Neural cell (in vitro differentiated cells): ENCODE data around the gene SOCS3. TPM values are rescaled to one million over a fixed set of nuclear protein-coding genes. Genes with fewer than 3 reads are reported as not detected.
"Not testable (repeated sequence)": the region's sequence is repeated elsewhere in the genome, so short reads cannot be mapped to it uniquely, and the experiment has no call there.

Experiments
- H2AFZ ChIP-seq: fragments of 200-600, 300-800 bp; sonication (generic), shearing (Covaris generic); 2 replicates; pipeline ENCODE4 v1.6.0; 2014; ENCODE audit warnings: low read depth, mild to moderate bottlenecking, antibody characterized with exemption, low read length, moderate library complexity
- H3F3A ChIP-seq: fragments of 200-600 bp; shearing (Covaris generic); 2 replicates; pipeline ENCODE4 v1.6.1; 2016; ENCODE audit warnings: mild to moderate bottlenecking, moderate library complexity, mixed read lengths, antibody characterized with exemption, low read length; ENCODE audit not compliant: insufficient read depth, poor library complexity, severe bottlenecking
- H3K27ac ChIP-seq: fragments of 200-600, 300-800 bp; sonication (generic), shearing (Covaris generic); 2 replicates; pipeline ENCODE4 v1.5.1; 2014; ENCODE audit warnings: mild to moderate bottlenecking, low read length, moderate library complexity
- H3K27me3 ChIP-seq: fragments of 300-800, 200-600 bp; sonication (generic), shearing (Covaris generic); 2 replicates; pipeline ENCODE4 v1.6.0; 2014; ENCODE audit warnings: mild to moderate bottlenecking, low read depth, low read length, moderate library complexity; ENCODE audit not compliant: insufficient read depth
- H3K36me3 ChIP-seq: fragments of 300-800, 200-600 bp; sonication (generic), shearing (Covaris generic); 2 replicates; pipeline ENCODE4 v1.5.1; 2014; ENCODE audit warnings: mild to moderate bottlenecking, antibody characterized with exemption, low read length, moderate library complexity; ENCODE audit not compliant: insufficient read depth
- H3K4me2 ChIP-seq: fragments of 300-800, 200-600 bp; sonication (generic), shearing (Covaris generic); 2 replicates; pipeline ENCODE4 v1.6.0; 2014; ENCODE audit warnings: mild to moderate bottlenecking, low read length
- H3K4me3 ChIP-seq: fragments of 300-800, 200-600 bp; sonication (generic), shearing (Covaris generic); 2 replicates; pipeline ENCODE4 v1.5.1; 2014; ENCODE audit warnings: mild to moderate bottlenecking, low read length, moderate library complexity
- H3K79me2 ChIP-seq: fragments of 200-600 bp; shearing (Covaris generic); replicated peaks from 2 replicates; pipeline ENCODE4 v1.6.0; 2014; ENCODE audit warnings: mild to moderate bottlenecking, low read length, moderate library complexity; ENCODE audit not compliant: insufficient read depth
- H3K9ac ChIP-seq: fragments of 300-800, 200-600 bp; sonication (generic), shearing (Covaris generic); 2 replicates; pipeline ENCODE4 v1.6.1; 2016; ENCODE audit warnings: mild to moderate bottlenecking, low read length, mixed read lengths
- H3K9me2 ChIP-seq: fragments of 200-600 bp; shearing (Covaris generic); 2 replicates; pipeline ENCODE4 v1.6.1; 2016; ENCODE audit warnings: mild to moderate bottlenecking, low read length, mixed read lengths; ENCODE audit not compliant: insufficient read depth
- H3K9me3 ChIP-seq: fragments of 200-600, 300-800 bp; sonication (generic), shearing (Covaris generic); 2 replicates; pipeline ENCODE4 v1.6.1; 2016; ENCODE audit warnings: mild to moderate bottlenecking, mixed run types, low read length, moderate library complexity, mixed read lengths
- H4K20me1 ChIP-seq: fragments of 200-600 bp; shearing (Covaris generic); 2 replicates; pipeline ENCODE4 v1.6.1; 2016; ENCODE audit warnings: mild to moderate bottlenecking, mixed run types; ENCODE audit not compliant: insufficient read depth
- EP300 ChIP-seq: fragments of 450-650 bp; conservative IDR thresholded peaks from 2 replicates; pipeline ENCODE4 v1.6.1; 2014; ENCODE audit warnings: antibody characterized with exemption, mild to moderate bottlenecking, moderate library complexity; ENCODE audit not compliant: poor library complexity, severe bottlenecking
- EZH2 ChIP-seq: fragments of 200-600, 300-800 bp; shearing (Covaris generic), sonication (generic); IDR thresholded peaks from 2 replicates; pipeline ENCODE4 v1.6.1; 2014; ENCODE audit warnings: antibody characterized with exemption, low read length, borderline replicate concordance, mild to moderate bottlenecking; ENCODE audit not compliant: insufficient read depth, poor library complexity, severe bottlenecking
- MXI1 ChIP-seq: fragments of 450-650 bp; conservative IDR thresholded peaks from 2 replicates; pipeline ENCODE4 v1.6.1; 2014; ENCODE audit warnings: antibody characterized with exemption, mild to moderate bottlenecking; ENCODE audit not compliant: poor library complexity, severe bottlenecking
- POLR2AphosphoS5 ChIP-seq: IDR thresholded peaks from 2 replicates; pipeline ENCODE4 v1.6.1; 2012
- RAD21 ChIP-seq: fragments of 450-650 bp; conservative IDR thresholded peaks from 2 replicates; pipeline ENCODE4 v1.6.1; 2014; ENCODE audit warnings: antibody characterized with exemption, mild to moderate bottlenecking, moderate library complexity
- REST ChIP-seq: IDR thresholded peaks from 2 replicates; pipeline ENCODE4 v1.6.1; 2012; ENCODE audit warnings: borderline replicate concordance
- SMC3 ChIP-seq: fragments of 450-650 bp; conservative IDR thresholded peaks from 2 replicates; pipeline ENCODE4 v1.6.1; 2014; ENCODE audit warnings: antibody characterized with exemption, mild to moderate bottlenecking, moderate library complexity; ENCODE audit not compliant: poor library complexity
- TAF1 ChIP-seq: IDR thresholded peaks from 2 replicates; pipeline ENCODE4 v1.6.1; 2012; ENCODE audit warnings: low read depth
- polyA plus RNA-seq: library from polyadenylated mRNA; depleted of rRNA; stranded (reverse); fragments of >200 nt; gene quantifications from 2 replicates; pipeline ENCODE4 v1.2.3, GENCODE V29; 2014
- TF ChIP-seq, protein P1 (sequence below): fragments of 450-650 bp; IDR thresholded peaks from 2 replicates; pipeline ENCODE4 v1.5.1; 2014; ENCODE audit warnings: antibody characterized with exemption, mild to moderate bottlenecking, moderate library complexity; ENCODE audit not compliant: poor library complexity, severe bottlenecking

Gene SOCS3
- polyA plus RNA-seq, 1 donor from 2014 or later, result 5.4 TPM

GRCh38 chr17:78332991-78333390 is 26.9 kb downstream of the SOCS3 start:
- H3K27me3 ChIP-seq, result no peaks in the 10 kb centered on the region
- no peak overlapping the region for H3K4me2 ChIP-seq
- no peak overlapping the region for H3K9ac ChIP-seq
- H3K36me3 ChIP-seq, result no peaks in the 10 kb centered on the region
- H3K9me2 ChIP-seq, result no peaks in the 10 kb centered on the region
- H3K9me3 ChIP-seq, result no peaks in the 10 kb centered on the region
- no peak overlapping the region for H2AFZ ChIP-seq
- TF ChIP-seq EP300 (no peak), REST (no peak), TAF1 (no peak), SMC3 (no peak), MXI1 (no peak), RAD21 (no peak), EZH2 (no peak), POLR2AphosphoS5 (no peak)
- TF ChIP-seq, protein P1, sequence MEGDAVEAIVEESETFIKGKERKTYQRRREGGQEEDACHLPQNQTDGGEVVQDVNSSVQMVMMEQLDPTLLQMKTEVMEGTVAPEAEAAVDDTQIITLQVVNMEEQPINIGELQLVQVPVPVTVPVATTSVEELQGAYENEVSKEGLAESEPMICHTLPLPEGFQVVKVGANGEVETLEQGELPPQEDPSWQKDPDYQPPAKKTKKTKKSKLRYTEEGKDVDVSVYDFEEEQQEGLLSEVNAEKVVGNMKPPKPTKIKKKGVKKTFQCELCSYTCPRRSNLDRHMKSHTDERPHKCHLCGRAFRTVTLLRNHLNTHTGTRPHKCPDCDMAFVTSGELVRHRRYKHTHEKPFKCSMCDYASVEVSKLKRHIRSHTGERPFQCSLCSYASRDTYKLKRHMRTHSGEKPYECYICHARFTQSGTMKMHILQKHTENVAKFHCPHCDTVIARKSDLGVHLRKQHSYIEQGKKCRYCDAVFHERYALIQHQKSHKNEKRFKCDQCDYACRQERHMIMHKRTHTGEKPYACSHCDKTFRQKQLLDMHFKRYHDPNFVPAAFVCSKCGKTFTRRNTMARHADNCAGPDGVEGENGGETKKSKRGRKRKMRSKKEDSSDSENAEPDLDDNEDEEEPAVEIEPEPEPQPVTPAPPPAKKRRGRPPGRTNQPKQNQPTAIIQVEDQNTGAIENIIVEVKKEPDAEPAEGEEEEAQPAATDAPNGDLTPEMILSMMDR, result no peak
- no peak overlapping the region for H3K4me3 ChIP-seq
- no peaks in the 10 kb centered on the region for H3F3A ChIP-seq
- no peak overlapping the region for H3K27ac ChIP-seq
- no peaks in the 10 kb centered on the region for H3K79me2 ChIP-seq
- H4K20me1 ChIP-seq, result no peaks in the 10 kb centered on the region

DNA sequence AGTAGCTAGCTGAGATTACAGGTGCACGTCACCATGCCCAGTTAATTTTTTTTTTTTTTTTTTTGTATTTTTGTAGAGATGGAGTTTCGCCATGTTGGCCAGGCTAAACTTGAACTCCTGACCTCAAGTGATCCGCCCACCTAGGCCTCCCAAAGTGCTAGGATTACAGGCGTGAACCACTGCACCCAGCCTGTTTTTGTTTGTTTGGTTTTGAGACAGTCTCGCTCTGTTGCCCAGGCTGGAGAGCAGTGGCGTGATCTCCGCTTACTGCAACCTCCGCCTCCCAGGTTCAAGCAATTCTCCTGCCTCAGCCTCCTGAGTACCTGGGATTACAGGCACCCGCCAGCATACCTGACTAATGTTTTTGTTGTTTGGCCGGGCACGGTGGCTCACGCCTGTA is 28.5 kb downstream of the SOCS3 start:
- H3K4me2 ChIP-seq, H4K20me1 ChIP-seq, H3K36me3 ChIP-seq, H3F3A ChIP-seq, H3K4me3 ChIP-seq, H3K27ac ChIP-seq, H3K9me2 ChIP-seq, H2AFZ ChIP-seq, H3K9me3 ChIP-seq, H3K9ac ChIP-seq, H3K27me3 ChIP-seq, H3K79me2 ChIP-seq: not testable (repeated sequence)

DNA sequence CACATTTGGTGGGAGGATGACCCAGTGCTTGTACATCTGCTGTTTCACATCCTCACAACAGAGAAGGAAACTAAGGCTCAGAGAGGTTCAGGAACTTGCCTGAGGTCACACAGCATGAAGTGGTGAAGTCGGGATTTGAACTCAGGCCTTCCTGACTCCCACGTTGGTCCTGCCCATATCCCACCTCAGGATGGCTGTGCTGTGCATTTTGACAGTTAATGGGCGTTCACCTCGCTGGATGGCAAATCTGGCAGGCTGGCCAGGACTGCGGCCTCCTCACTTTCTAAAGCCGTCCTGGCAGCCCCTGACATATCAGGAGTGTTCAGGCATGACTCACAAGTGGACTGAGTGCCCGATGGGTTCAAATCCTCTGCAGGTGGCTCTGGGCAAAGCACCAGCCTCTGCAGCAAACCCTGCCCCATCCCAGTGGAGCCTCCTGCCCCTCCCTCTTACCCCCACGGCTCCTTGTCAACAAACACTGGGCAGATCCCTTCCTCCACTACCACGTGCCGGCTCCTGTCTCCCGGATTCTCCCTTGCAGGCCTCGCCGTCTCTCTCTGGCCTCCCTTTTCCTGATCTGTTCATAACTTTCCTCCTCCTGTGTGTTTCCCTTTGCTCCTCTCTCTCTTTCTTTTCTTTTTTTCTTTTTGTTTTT is 29.2 kb downstream of the SOCS3 start:
- Histone ChIP-seq H3K79me2 (no peaks in the 10 kb centered on the region), H3K9me3 (no peaks in the 10 kb centered on the region), H3K9me2 (no peaks in the 10 kb centered on the region), H3F3A (no peaks in the 10 kb centered on the region), H3K27me3 (no peaks in the 10 kb centered on the region), H4K20me1 (no peaks in the 10 kb centered on the region), H3K9ac (no peak overlapping the region), H3K36me3 (no peaks in the 10 kb centered on the region), H2AFZ (no peak overlapping the region), H3K4me3 (no peak overlapping the region), H3K4me2 (no peak overlapping the region), H3K27ac (no peak overlapping the region)
- TF ChIP-seq POLR2AphosphoS5 (no peak), RAD21 (no peak), REST (no peak), SMC3 (no peak), EZH2 (no peak), MXI1 (no peak), EP300 (no peak), TAF1 (no peak)
- TF ChIP-seq, protein P1, result no peak
